PC-9 (cell line): ENCODE measurements around the gene FMO2. TPM values are rescaled to one million over a fixed set of nuclear protein-coding genes. Genes with fewer than 3 reads are reported as not detected.
"Not testable (repeated sequence)": the region's sequence is repeated elsewhere in the genome, so short reads cannot be mapped to it uniquely, and the experiment has no call there.

Experiments used
- BruUV-seq: library from RNA; stranded (reverse); fragments of 400-500 nt; replicated peaks from 2 replicates; lab custom pipeline; 2021; lab: Mats Ljungman, UMichigan
- CTCF ChIA-PET: fragments of 300-600 bp; sonication (Branson Sonifier 250); formaldehyde crosslinking; loops from one replicate; lab custom pipeline; 2022; ENCODE audit warnings: antibody characterized with exemption; lab: Charles Lee
- POLR2A ChIA-PET: fragments of 300-600 bp; sonication (Branson Sonifier 250); formaldehyde crosslinking; loops from one replicate; lab custom pipeline; 2022; ENCODE audit warnings: antibody characterized with exemption; ENCODE audit not compliant: unreplicated experiment; lab: Charles Lee
- DNase-seq, 2 experiments: peaks; one replicate each; pipeline versions ENCODE4 v3.0.0 to v3.0.0-alpha.2; 2015 to 2022; ENCODE audit warnings: mixed read lengths in 1 of 2
- H2AFZ ChIP-seq: fragments of 200-600 bp; sonication (generic); 2 replicates; pipeline ENCODE4 v1.8.1; 2017; ENCODE audit warnings: antibody characterized with exemption
- H3F3A ChIP-seq: fragments of 200-600 bp; sonication (generic); 2 replicates; pipeline ENCODE4 v1.8.1; 2017; ENCODE audit warnings: antibody characterized with exemption, mild to moderate bottlenecking, low read depth; ENCODE audit not compliant: insufficient read depth
- H3K27ac ChIP-seq: fragments of 200-600 bp; sonication (generic); 2 replicates; pipeline ENCODE4 v1.6.1; 2016; ENCODE audit warnings: mixed run types
- H3K27me3 ChIP-seq: fragments of 200-600 bp; sonication (generic); 2 replicates; pipeline ENCODE4 v1.6.1; 2016; ENCODE audit warnings: low read depth, mixed run types; ENCODE audit not compliant: insufficient read depth
- H3K36me3 ChIP-seq: fragments of 200-600 bp; sonication (generic); 2 replicates; pipeline ENCODE4 v1.6.1; 2016; ENCODE audit warnings: low read depth, mixed run types
- H3K4me1 ChIP-seq: fragments of 200-600 bp; sonication (generic); replicated peaks from 2 replicates; pipeline ENCODE4 v1.6.1; 2016; ENCODE audit warnings: mixed run types; ENCODE audit not compliant: insufficient read depth
- H3K4me2 ChIP-seq: fragments of 200-600 bp; sonication (generic); 2 replicates; pipeline ENCODE4 v1.6.1; 2017; ENCODE audit warnings: mixed run types
- H3K4me3 ChIP-seq: fragments of 200-600 bp; sonication (generic); 2 replicates; pipeline ENCODE4 v1.6.1; 2016; ENCODE audit warnings: mixed run types
- H3K79me2 ChIP-seq: fragments of 200-600 bp; sonication (generic); 2 replicates; pipeline ENCODE4 v1.6.1; 2017; ENCODE audit warnings: low read depth, mixed run types
- H3K9me2 ChIP-seq: fragments of 200-600 bp; sonication (generic); 2 replicates; pipeline ENCODE4 v1.8.1; 2017; ENCODE audit warnings: mild to moderate bottlenecking; ENCODE audit not compliant: insufficient read depth
- H3K9me3 ChIP-seq: fragments of 200-600 bp; sonication (generic); 2 replicates; pipeline ENCODE4 v1.8.1; 2016; ENCODE audit warnings: low read depth; ENCODE audit not compliant: insufficient read depth
- H4K20me1 ChIP-seq: fragments of 200-600 bp; sonication (generic); 2 replicates; pipeline ENCODE4 v1.8.1; 2017; ENCODE audit not compliant: insufficient read depth
- EZH2 ChIP-seq: fragments of 200-600 bp; sonication (generic); IDR thresholded peaks from 2 replicates; pipeline ENCODE4 v1.8.0; 2017; ENCODE audit warnings: antibody characterized with exemption, low read depth
- intact Hi-C: fragments of 100-400 bp; cut with micrococcal nuclease; formaldehyde crosslinking; loops from one replicate; pipeline ENCODE4 v1.10.0; 2022; ENCODE audit not compliant: unreplicated experiment
- total RNA-seq: library from RNA; stranded (reverse); gene quantifications from 2 replicates; pipeline ENCODE4 v1.2.3, GENCODE V29; 2021
- TF ChIP-seq, protein P1 (sequence below): fragments of 200-600 bp; sonication (generic); conservative IDR thresholded peaks from 2 replicates; pipeline ENCODE4 v1.6.1; 2017; ENCODE audit warnings: mixed run types, antibody characterized with exemption, mild to moderate bottlenecking, moderate library complexity

Gene FMO2
- total RNA-seq, 1 experiment from 2014 or later, result not detected

DNA sequence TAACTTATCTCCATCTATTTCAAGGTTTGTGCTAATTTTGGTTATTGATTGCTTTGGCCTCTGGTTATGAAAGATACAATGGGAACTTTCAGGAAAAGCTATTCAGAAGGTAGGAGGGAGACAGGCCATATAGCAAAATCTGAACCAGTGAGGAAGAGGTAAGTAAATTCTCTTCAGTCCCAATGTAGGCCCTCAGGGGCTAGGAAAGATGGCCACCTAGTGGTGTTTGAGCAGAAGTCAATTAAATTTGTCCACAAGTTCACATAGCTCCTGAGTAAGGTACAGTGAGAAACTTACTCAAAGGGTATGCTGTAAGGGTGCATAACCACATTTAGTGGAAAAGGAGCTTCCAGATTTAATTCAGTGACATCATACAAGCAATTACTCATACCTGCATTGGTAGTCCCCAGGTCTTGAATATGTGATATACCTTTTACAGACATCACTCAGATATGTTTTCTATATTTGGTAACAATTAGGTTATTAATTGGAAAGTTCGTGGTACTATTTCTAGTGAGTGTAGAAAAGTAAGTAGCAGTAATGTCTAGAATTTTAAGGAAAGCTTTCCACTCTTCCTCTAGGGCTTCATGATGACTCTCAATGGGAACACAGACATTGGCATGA, 41.8 kb downstream of the FMO2 start:
- H3K4me1 ChIP-seq, result no peaks in the 10 kb centered on the region
- TF ChIP-seq, protein P1, sequence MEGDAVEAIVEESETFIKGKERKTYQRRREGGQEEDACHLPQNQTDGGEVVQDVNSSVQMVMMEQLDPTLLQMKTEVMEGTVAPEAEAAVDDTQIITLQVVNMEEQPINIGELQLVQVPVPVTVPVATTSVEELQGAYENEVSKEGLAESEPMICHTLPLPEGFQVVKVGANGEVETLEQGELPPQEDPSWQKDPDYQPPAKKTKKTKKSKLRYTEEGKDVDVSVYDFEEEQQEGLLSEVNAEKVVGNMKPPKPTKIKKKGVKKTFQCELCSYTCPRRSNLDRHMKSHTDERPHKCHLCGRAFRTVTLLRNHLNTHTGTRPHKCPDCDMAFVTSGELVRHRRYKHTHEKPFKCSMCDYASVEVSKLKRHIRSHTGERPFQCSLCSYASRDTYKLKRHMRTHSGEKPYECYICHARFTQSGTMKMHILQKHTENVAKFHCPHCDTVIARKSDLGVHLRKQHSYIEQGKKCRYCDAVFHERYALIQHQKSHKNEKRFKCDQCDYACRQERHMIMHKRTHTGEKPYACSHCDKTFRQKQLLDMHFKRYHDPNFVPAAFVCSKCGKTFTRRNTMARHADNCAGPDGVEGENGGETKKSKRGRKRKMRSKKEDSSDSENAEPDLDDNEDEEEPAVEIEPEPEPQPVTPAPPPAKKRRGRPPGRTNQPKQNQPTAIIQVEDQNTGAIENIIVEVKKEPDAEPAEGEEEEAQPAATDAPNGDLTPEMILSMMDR, result peak; percentile 65
- no peak for TF ChIP-seq EZH2
- H3K79me2 ChIP-seq, result no peaks in the 10 kb centered on the region
- no peak overlapping the region for H2AFZ ChIP-seq
- H3K27me3 ChIP-seq, result no peaks in the 10 kb centered on the region
- H4K20me1 ChIP-seq, result no peaks in the 10 kb centered on the region
- no peak overlapping the region for H3K4me3 ChIP-seq
- H3K36me3 ChIP-seq, result no peaks in the 10 kb centered on the region
- H3K4me2 ChIP-seq, result no peak overlapping the region
- CTCF ChIA-PET, result no interaction called here
- H3K9me3 ChIP-seq, result no peaks in the 10 kb centered on the region
- H3K27ac ChIP-seq, result no peak overlapping the region
- BruUV-seq, result no TSS peak
- intact Hi-C loops, result loop anchor here (2.0 kb wide), 1 partner anchor 260 kb away; no protein-coding TSS in a partner anchor
- POLR2A ChIA-PET, result no interaction called here
- no peak for DNase-seq
- no peaks in the 10 kb centered on the region for H3K9me2 ChIP-seq
- no peaks in the 10 kb centered on the region for H3F3A ChIP-seq

DNA sequence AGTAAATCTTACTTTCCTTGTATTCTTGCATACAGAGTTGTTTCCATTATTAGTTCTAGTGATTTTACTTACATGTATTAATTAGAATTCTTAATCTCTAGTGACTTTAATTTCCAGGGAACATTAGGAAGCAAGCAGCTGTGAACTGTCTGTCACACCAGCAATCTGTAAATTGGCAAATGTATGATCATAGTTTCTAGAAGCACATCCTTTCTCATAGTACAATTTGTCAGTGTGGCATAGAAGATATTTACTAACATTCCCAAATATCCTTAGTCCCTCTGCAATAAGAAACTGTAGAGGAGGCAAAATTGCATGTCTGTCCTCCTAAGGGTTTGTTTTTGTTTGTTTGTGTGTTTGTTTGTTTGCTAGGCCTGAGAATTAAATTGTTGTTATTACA, 46.2 kb downstream of the FMO2 start:
- intact Hi-C loops, result no loop called here
- Histone ChIP-seq H3K79me2 (no peaks in the 10 kb centered on the region), H3K9me3 (no peaks in the 10 kb centered on the region), H2AFZ (no peak overlapping the region), H3K27me3 (no peaks in the 10 kb centered on the region), H3K27ac (no peak overlapping the region), H3K36me3 (no peaks in the 10 kb centered on the region), H3K4me2 (no peak overlapping the region), H3K4me1 (no peaks in the 10 kb centered on the region), H4K20me1 (no peaks in the 10 kb centered on the region), H3F3A (no peaks in the 10 kb centered on the region), H3K4me3 (no peak overlapping the region), H3K9me2 (no peaks in the 10 kb centered on the region)
- ChIA-PET POLR2A (no interaction called here), CTCF (no interaction called here)
- BruUV-seq, result no TSS peak
- DNase-seq, result no peak
- TF ChIP-seq, protein P1, result no peak

DNA sequence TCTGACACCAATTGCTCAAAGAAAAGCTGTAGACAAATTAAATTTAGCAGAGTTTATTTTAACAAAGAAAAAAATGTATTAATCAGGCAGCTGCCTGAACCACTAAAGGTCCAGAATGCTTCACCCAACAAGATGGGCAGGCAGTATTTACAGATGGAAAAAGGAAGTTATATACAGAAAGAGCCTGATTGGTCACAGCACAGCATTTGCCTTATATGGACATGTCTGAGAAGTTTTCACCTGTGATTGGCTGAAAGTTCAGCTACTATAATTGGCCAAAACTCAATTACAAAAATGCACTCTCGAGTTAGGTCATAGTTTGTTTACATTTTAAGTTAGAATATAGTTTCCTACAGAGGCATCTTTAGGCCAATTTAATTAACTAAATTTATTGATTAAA, 48.1 kb downstream of the FMO2 start:
- intact Hi-C loops, result no loop called here
- Histone ChIP-seq H3K4me3 (no peak overlapping the region), H3K9me2 (no peaks in the 10 kb centered on the region), H3K4me2 (no peak overlapping the region), H3K27me3 (no peaks in the 10 kb centered on the region), H2AFZ (no peak overlapping the region), H3K4me1 (no peaks in the 10 kb centered on the region), H3K79me2 (no peaks in the 10 kb centered on the region), H3F3A (no peaks in the 10 kb centered on the region), H4K20me1 (no peaks in the 10 kb centered on the region), H3K36me3 (no peaks in the 10 kb centered on the region), H3K9me3 (no peaks in the 10 kb centered on the region), H3K27ac (no peak overlapping the region)
- CTCF ChIA-PET, result no interaction called here
- BruUV-seq, result no TSS peak
- TF ChIP-seq EZH2, result no peak
- POLR2A ChIA-PET, result no interaction called here
- no peak for DNase-seq

DNA sequence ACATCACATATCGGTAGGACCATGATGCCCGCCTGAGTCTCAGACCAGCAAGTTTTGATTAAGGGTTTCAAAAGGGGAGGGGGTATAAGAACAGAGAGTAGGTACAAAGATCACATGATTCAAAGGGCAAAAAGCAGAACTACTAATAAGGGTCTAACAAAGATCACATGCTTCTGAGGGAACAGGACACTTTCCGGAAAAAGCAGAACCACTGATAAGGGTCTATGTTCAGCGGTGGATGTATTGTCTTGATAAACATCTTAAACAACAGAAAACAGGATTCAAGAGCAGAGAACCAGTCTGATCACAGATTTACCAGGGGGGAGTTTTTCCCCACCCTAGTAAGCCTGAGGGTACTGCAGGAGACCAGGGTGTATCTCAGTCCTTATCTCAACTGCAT, 51.1 kb downstream of the FMO2 start:
- H3K36me3 ChIP-seq, H2AFZ ChIP-seq, H3K79me2 ChIP-seq, H3F3A ChIP-seq, H3K4me2 ChIP-seq, H3K27ac ChIP-seq, H3K4me1 ChIP-seq, CTCF ChIA-PET, DNase-seq, H3K9me3 ChIP-seq, POLR2A ChIA-PET, H3K4me3 ChIP-seq, H4K20me1 ChIP-seq, H3K9me2 ChIP-seq, intact Hi-C loops, BruUV-seq, H3K27me3 ChIP-seq: not testable (repeated sequence)
